Adrenal gland (tissue), 12 donors: ENCODE data around the gene TRIP6. TPM values are rescaled to one million over a fixed set of nuclear protein-coding genes. Genes with fewer than 3 reads are reported as not detected.

Experiments
- DNase-seq, 7 donors: peaks; one replicate each; pipeline ENCODE4 v3.0.0-alpha.2; 2019 to 2020
- H3K27ac ChIP-seq, 5 donors: fragments of 200-600 bp; sonication (generic) in 4 of 5; 1 replicate in 3 of 5; 2 replicates in 2 of 5; pipeline versions ENCODE4 v1.5.1 to v1.8.0; 2016 to 2020; ENCODE audit warnings: mild to moderate bottlenecking in 1 of 5
- H3K27me3 ChIP-seq: fragments of 200-600 bp; 2 replicates; pipeline ENCODE4 v1.8.0; 2021
- H3K36me3 ChIP-seq, 2 donors: fragments of 200-600 bp; replicated peaks in 1 of 2; 1 replicate in 1 of 2; 2 replicates in 1 of 2; pipeline versions ENCODE4 v1.5.1 to v1.8.0; 2018 to 2022
- H3K4me1 ChIP-seq, 2 donors: fragments of 200-600 bp; replicated peaks in 1 of 2; 1 replicate in 1 of 2; 2 replicates in 1 of 2; pipeline versions ENCODE4 v1.5.1 to v1.8.0; 2018 to 2021
- H3K4me3 ChIP-seq, 4 donors: fragments of 200-600 bp; sonication (generic) in 3 of 4; one replicate each; pipeline ENCODE4 v1.5.1; 2016 to 2018
- H3K9me3 ChIP-seq, 3 donors: fragments of 200-600 bp; sonication (generic) in 1 of 3; replicated peaks in 1 of 3; 1 replicate in 2 of 3; 2 replicates in 1 of 3; pipeline versions ENCODE4 v1.5.1 to v1.8.0; 2016 to 2021
- POLR2A ChIP-seq, 2 donors: fragments of 450-650 bp; IDR thresholded peaks; one replicate each; pipeline ENCODE4 v1.6.1; 2017; ENCODE audit warnings: antibody characterized with exemption in 2 of 2, mild to moderate bottlenecking in 2 of 2, moderate library complexity in 1 of 2
- WGBS, 4 donors: extraction: QIAGEN DNeasy Blood & Tissue Kit in 2 of 4; methylation state at CpG; one replicate each; pipeline versions ENCODE4 v1.1.5 to v1.1.7; 2013 to 2017; 5-methylcytosine and 5-hydroxymethylcytosine counted together
- intact Hi-C, 2 donors: fragments of 100-400 bp; cut with DNase I; formaldehyde crosslinking; loops; one replicate each; pipeline versions ENCODE4 v1.14.1 to v1.15.0; 2022 to 2023
- polyA plus RNA-seq, 3 donors: library from polyadenylated mRNA; stranded (reverse); fragments of 200-250 nt in 2 of 3; fragments of 350-450 nt in 1 of 3; fragmentation: Illumina TruSeq in 1 of 3; extraction: RNeasy Lipid Tissue Mini Kit (QIAGEN cat#74804) in 1 of 3; gene quantifications; one replicate each; pipeline ENCODE4 v1.2.3, GENCODE V29; 2013 to 2014
- total RNA-seq, 9 donors: library from RNA; depleted of rRNA in 4 of 9; stranded (reverse); fragments of >200 nt in 4 of 9; fragments of 120-200 nt in 1 of 9; fragmentation: NEBNext Ultra II Directional in 1 of 9; extraction: Animal tissue kit (Norgen Biotek cat#: 25700) in 1 of 9; gene quantifications; one replicate each; pipeline versions ENCODE4 v1.1.0 to v1.2.4, GENCODE V29; 2013 to 2023
- TF ChIP-seq, protein P1 (sequence below), 6 experiments: fragments of 450-650 bp in 4 of 6; fragments of 200-600 bp in 2 of 6; sonication (generic) in 1 of 6; IDR thresholded peaks; 1 replicate in 5 of 6; 2 replicates in 1 of 6; pipeline versions ENCODE4 v1.5.1 to v1.8.0; 2016 to 2021; ENCODE audit warnings: antibody characterized with exemption in 6 of 6, mild to moderate bottlenecking in 2 of 6, moderate library complexity in 1 of 6
- donor health status: healthy with polysubstance abuse.
- donor health status: Bipolar disorder and iron deficiency.
- donor health status: DM: yes; HTN: yes; CAD: no.
- donor health status: DM: no; HTN: no; CAD: no.
- donor health status: DM: no; HTN: no; CAD: no.
- donor health status: DM: yes; HTN: yes; CAD: no.

TRIP6 gene
- total and polyA plus RNA-seq, 12 donors, result 6.1 to 105 (median 69.2) TPM

DNA sequence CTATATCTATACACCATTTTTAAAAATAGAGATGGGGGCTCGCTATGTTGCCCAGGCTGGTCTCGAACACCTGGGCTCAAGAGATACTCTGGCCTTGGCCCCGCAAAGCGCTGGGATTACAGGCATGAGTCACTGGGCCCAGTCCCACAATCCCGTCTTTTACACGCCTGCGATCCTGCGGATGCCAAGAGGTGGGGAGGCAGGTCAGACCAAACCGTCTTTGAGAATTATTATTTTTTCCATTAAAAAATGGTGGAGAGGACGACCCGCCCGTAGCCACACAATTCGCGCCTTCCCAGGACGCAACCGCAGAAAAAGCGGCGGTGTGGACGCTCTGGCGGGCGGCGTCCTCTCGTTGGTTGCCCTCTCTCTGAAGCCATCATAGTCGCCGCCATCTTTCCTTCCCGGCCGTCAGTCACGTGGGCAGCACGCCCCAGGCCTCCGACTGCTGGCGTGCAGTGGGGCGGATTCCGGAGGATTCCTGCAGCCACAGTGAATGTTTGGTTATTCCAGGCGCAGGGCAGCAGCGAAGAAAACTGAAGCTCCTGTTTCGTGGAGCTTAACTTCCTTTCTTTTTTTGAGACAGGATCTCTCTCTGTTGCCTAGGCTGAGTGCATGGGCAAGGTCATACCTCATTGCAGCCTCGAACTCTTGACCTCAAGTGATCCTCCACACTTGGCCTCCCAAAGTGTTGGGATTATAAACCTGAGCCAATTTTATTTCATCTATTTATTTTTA lies 29.9 kb upstream of the TRIP6 start:
- peaks cover 7 to 12% of the 10 kb centered on the region in 2 donors for H3K4me1 ChIP-seq
- 1 to 3% (median 2%) methylated on average over 27 to 37 of the region's 37 CpGs for WGBS, 4 donors
- no peaks in the 10 kb centered on the region for H3K9me3 ChIP-seq
- peak; percentile 27 to 64 for TF ChIP-seq POLR2A (IDR thresholded peaks at IDR 0.05)
- TF ChIP-seq, protein P1, sequence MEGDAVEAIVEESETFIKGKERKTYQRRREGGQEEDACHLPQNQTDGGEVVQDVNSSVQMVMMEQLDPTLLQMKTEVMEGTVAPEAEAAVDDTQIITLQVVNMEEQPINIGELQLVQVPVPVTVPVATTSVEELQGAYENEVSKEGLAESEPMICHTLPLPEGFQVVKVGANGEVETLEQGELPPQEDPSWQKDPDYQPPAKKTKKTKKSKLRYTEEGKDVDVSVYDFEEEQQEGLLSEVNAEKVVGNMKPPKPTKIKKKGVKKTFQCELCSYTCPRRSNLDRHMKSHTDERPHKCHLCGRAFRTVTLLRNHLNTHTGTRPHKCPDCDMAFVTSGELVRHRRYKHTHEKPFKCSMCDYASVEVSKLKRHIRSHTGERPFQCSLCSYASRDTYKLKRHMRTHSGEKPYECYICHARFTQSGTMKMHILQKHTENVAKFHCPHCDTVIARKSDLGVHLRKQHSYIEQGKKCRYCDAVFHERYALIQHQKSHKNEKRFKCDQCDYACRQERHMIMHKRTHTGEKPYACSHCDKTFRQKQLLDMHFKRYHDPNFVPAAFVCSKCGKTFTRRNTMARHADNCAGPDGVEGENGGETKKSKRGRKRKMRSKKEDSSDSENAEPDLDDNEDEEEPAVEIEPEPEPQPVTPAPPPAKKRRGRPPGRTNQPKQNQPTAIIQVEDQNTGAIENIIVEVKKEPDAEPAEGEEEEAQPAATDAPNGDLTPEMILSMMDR (IDR thresholded peaks at IDR 0.05), result no peak
- no peaks in the 10 kb centered on the region for H3K36me3 ChIP-seq
- DNase-seq, result peak; percentile 85 to 96 (median 94)
- H3K27me3 ChIP-seq, result no peaks in the 10 kb centered on the region
- intact Hi-C loops, result no loop called here
- peak overlapping the region; percentile 55 to 85 (median 79) for H3K27ac ChIP-seq
- H3K4me3 ChIP-seq, result peak overlapping the region in 2 of 4 donors; percentile 23 to 32

DNA sequence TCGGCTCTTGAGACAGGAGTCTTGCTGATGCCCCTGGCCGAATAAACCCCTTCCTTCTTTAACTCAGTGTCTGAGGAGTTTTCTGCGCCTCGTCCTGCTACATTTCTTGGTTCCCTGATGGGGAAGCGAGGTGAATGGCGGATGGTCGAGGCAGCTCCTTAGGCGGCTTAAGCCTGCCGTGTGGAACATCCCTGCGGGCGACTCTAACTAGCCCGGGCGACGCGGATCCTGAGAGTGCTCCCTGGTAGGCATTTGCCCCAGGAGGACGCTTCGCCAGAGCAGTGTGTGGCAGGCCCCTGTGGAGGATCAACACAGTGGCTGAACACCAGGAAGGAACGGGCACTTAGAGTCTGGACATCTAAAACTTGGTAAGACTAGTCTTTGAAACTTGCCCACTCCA lies 27.8 kb upstream of the TRIP6 start:
- TF ChIP-seq, protein P1 (IDR thresholded peaks at IDR 0.05), result no peak
- TF ChIP-seq POLR2A (IDR thresholded peaks at IDR 0.05), result no peak
- intact Hi-C loops, result no loop called here

DNA sequence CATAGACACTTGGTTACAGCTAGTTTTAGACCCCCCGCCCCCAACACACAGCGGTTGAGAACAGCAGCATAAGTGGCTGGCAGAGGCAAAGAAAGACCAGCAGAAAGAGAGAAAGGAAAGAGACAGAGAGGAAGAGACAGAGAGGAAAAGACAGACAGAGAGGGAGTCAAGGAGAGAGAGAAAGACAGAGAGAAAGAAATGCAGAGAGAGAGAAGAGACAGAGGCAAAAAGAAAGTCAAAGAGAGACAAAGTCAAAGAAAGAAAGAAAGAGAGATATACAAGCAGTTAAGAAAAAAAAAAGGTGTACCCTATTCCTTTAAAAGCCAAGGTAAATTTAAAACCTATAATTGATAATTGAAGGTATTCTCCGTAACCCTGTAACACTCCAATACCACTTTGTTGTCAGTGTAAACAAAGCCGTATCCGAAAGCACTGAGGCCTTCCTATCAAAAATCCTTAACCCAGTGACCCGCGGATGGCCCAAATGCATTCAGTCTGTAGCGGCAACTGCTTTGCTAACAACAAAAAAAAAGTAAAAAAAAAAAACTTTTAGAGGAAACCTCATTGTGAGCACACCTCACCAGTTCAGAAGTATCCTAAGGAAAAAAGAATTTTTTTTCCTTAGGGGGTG lies 26.6 kb upstream of the TRIP6 start:
- 47 to 56% (median 52%) methylated on average over 8 of the region's 8 CpGs for WGBS, 4 donors
- Histone ChIP-seq H3K4me3 (no peak overlapping the region), H3K27ac (peak overlapping the region in 3 of 5 donors; percentile 31 to 47 (median 47)), H3K27me3 (no peaks in the 10 kb centered on the region), H3K4me1 (peaks cover 7 to 12% of the 10 kb centered on the region in 2 donors), H3K9me3 (no peaks in the 10 kb centered on the region), H3K36me3 (no peaks in the 10 kb centered on the region)
- DNase-seq, result no peak
- intact Hi-C loops, result no loop called here
- TF ChIP-seq, protein P1 (IDR thresholded peaks at IDR 0.05), result no peak
- TF ChIP-seq POLR2A (IDR thresholded peaks at IDR 0.05), result no peak

More for the DNA sequence above, 27.8 kb upstream of the TRIP6 start:
- Histone ChIP-seq H3K4me3 (no peak overlapping the region), H3K9me3 (no peaks in the 10 kb centered on the region), H3K36me3 (no peaks in the 10 kb centered on the region), H3K27me3 (no peaks in the 10 kb centered on the region), H3K27ac (no peak overlapping the region), H3K4me1 (peaks cover 7 to 12% of the 10 kb centered on the region in 2 donors)
- 93 to 97% (median 96%) methylated on average over 8 to 18 of the region's 18 CpGs for WGBS, 4 donors
- no peak for DNase-seq

DNA sequence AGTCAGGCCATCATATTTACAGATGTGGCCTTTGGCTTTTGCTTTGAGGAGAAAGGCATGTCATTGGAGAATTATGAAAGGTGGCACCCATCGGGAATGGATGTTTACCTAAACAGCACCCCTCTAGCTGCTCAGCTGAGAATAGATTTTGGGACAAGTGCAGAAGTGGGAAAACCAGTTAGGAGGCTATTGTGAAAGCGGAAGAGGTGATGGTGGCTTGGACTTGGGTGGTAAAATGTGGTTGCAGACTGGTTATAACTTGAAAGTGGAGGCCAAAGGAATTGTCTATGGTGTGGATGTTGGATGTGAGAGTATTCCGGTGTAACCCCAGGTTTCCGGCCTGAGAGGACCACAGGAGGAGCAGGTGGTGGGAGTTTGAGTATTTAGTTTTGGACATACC lies 19.8 kb upstream of the TRIP6 start:
- Histone ChIP-seq H3K36me3 (no peaks in the 10 kb centered on the region), H3K4me1 (peaks cover 3 to 7% of the 10 kb centered on the region in 2 donors), H3K27me3 (no peaks in the 10 kb centered on the region), H3K9me3 (no peaks in the 10 kb centered on the region), H3K27ac (no peak overlapping the region), H3K4me3 (no peak overlapping the region)
- intact Hi-C loops, result no loop called here
- WGBS, 4 donors, result 95 to 100% (median 96%) methylated on average over 4 of the region's 4 CpGs
- DNase-seq, result no peak
- TF ChIP-seq, protein P1 (IDR thresholded peaks at IDR 0.05), result no peak
- no peak for TF ChIP-seq POLR2A (IDR thresholded peaks at IDR 0.05)
